HG03280 (cell line): Measurements from ENCODE around the gene ZMIZ1.
"Not testable (repeated sequence)": the region's sequence is repeated elsewhere in the genome, so short reads cannot be mapped to it uniquely, and the experiment has no call there.

ENCODE experiments used
- ATAC-seq: cut with Tn5 transposase; IDR thresholded peaks from one replicate; pipeline ENCODE4 v1.9.1; 2021; ENCODE audit warnings: mild to moderate bottlenecking, moderate library complexity; ENCODE audit not compliant: unreplicated experiment

The ZMIZ1 gene

DNA sequence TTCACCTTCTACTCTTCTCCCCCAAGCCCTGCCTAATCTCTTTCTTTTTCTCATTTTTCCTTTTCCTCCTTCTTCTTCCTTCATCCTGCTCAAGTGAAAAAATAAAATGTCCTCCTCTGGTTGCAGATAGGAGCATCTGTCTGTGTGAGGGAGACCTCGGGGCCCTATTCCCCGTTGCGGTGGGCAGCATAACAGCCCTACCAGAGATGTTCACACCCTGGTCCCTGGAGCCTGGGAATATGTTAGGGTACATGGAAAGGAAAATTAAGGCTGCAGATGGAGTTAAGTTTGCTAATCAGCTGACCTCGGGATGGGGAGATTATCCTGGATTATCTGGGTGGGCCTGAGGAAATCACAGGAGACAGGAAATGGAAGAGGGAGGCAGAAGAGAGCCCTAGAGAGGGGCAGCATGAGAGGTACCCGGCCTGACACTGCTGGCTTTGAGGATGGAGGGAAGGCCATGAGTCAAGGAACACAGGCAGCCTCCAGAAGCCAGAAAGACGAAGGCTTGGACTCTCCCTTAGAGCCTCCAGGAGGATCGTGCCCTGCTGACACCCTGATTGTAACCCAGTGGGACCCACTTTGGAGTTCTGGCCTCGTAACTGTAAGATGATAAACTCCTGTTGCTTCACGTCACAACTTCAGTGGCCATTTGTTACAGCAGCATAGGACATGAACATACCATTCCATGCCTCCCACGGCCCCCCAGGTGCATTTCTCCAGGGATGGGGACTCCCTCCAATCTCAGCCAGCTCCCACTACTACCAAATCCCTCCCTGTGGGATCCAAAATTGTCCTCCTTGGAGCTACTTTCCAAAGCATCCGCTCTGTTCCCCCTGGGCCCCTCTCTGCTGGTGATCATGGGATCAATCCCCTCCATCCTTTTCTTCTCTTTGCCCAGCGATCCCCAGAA is 39.0 kb upstream of the ZMIZ1 start:
- no peak for ATAC-seq

GRCh38 chr10:79030705-79031104 is 38.1 kb upstream of the ZMIZ1 start:
- ATAC-seq = no peak

GRCh38 chr10:79031723-79032122 is 37.0 kb upstream of the ZMIZ1 start:
- no peak for ATAC-seq

DNA sequence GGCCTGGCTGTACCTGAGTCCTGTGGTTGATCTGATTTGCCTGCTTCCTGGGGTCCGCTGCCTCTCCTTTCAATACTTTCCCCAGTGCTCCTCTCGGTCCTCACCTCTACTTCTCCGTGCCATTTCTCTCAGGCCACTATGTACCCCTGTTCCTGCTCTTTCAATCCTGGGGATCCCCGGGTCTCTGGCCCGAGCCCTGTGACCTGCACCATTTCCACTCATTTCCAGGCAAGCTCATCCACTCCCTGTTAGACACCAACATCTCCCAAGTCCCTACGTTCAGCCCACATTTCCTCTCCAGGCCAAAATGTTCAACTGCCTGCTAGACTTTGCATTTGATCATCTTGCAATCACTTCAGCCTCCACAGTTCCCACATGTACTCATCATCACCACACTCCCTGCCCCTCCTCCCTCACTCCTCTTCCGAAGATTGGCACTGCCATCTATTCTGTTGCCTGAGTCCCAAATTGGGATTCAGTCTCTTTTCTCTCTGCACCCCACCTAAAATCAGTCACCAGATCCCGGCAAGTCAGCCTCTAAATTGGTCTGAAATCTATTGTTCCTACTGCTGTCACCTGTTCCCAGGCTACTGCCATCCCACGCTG is 34.4 kb upstream of the ZMIZ1 start:
- ATAC-seq = no peak

- not testable (repeated sequence) for ATAC-seq
Observed at GRCh38 chr10:79036416-79036815, 32.4 kb upstream of the ZMIZ1 start.

- no peak for ATAC-seq
Observed at GRCh38 chr10:79038104-79038840, 30.5 kb upstream of the ZMIZ1 start.

DNA sequence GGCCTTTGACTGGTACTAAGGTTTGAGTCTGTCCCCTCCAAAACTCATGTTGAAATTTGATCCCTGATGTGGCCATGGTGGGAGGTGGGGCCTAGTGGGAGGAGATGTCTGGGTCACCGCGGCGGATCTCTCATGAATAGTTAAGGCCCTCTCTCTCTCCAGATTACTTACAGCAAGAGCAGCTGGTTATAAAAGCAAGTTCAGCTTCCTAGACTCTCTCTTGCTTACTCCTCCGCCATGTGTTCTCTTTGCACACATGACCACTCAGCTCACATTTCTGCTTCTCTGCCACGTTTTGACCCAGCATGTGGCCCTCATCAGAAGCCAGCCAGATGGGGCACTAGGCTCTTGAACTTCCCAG is 29.9 kb upstream of the ZMIZ1 start:
- no peak for ATAC-seq

GRCh38 chr10:79042639-79043411 is 25.9 kb upstream of the ZMIZ1 start:
- no peak for ATAC-seq

GRCh38 chr10:79044036-79044632 is 24.6 kb upstream of the ZMIZ1 start:
- ATAC-seq = no peak

GRCh38 chr10:79044846-79045245 is 23.9 kb upstream of the ZMIZ1 start:
- no peak for ATAC-seq

GRCh38 chr10:79045566-79046175 is 23.1 kb upstream of the ZMIZ1 start:
- ATAC-seq = no peak

DNA sequence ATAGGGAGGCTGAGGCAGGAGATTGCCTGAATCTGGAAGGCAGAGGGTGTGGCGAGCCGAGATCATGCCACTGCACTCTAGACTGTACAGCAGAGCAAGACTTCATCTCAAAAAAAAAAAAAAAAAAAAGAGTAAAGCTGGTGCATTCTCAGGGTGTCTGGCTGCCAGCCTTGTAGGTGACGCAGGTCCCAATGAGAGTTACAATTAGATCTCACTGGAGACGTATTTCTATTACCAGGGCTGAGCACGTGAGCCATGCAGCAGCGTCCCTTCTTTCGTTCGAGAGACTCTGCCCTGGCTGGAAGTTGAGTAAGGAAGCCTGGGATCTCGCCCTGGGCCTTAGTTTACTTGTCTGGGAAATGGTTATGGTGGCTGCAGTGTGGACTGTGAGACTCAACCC is 22.4 kb upstream of the ZMIZ1 start:
- ATAC-seq = no peak

DNA sequence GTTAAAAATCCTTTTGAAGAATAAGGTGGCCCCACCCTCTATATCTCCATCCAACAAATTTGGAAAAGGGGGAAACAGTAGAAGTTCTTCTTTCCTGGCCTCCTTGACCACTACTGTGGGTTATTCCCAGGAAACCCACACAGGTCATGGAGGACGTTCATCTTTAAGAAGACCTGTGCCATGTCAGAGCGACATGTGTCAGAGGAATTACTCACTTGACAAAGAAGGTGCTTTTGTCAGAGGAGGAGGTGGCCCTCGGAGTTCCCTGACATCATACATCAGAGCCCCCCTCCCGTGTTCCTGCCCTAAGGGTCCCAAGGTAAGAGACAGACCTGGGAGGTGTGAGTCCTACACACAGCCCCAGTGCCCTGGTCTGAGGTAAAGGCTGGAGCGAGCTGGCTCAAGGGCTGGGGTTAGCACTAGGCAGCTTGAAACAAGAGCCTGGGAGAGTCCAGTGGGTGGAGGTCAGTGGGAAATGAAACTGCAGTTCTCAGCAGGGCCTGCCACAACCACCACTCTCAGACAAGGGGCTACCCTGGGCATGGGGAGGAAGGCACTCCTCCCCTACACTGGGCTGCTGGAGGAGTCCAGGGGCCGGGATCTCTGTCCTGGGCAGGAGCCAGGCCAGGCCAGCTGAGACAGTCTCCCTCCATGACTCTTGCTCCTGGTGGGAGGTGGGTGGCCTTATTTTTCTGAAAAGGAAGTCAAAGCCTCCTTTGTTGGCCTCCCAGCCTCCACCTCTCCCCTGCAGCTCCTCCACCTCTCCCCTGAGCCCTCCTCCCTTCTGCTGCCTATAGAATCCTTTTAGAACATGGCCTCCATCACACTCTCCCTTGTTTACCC is 21.8 kb upstream of the ZMIZ1 start:
- ATAC-seq = no peak

- ATAC-seq = no peak
Observed at GRCh38 chr10:79047584-79047874, 21.2 kb upstream of the ZMIZ1 start.

DNA sequence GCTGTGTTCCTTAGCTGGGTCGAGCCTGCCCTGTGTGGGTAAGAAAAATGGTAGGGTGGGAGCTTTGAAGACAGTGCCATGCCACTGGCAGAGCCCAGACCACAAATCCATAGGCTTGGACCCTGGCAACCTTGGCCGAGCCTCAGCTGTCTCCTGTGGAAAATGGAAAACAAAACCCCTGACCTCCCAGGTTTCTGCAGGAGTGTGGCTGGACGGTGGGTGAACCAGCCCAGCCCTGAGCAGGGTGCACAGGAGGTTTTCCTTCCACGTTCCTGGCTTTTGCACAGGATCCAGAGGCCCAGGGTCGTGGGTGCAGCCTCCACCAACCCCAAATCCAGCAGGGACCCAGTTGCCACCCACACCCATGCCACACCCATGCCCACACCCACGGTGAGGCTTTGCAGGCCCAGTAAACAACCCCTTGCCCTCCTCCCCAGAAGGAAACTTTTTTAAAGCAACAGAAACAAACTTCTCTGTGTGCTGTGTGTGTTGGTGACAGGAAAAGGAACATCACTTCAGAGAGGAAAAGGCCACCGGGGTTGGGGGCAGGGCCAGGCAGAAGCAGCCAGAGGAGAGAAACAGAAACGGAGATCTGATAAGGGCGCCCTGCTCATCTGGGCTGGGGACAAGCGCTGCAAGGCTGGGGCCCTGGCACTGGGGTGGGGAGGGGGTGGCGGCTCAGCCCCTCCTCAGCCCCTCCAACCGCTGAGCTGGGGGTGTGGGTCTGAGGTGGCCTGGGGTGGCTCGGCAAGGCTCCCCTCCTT is 20.7 kb upstream of the ZMIZ1 start:
- no peak for ATAC-seq

DNA sequence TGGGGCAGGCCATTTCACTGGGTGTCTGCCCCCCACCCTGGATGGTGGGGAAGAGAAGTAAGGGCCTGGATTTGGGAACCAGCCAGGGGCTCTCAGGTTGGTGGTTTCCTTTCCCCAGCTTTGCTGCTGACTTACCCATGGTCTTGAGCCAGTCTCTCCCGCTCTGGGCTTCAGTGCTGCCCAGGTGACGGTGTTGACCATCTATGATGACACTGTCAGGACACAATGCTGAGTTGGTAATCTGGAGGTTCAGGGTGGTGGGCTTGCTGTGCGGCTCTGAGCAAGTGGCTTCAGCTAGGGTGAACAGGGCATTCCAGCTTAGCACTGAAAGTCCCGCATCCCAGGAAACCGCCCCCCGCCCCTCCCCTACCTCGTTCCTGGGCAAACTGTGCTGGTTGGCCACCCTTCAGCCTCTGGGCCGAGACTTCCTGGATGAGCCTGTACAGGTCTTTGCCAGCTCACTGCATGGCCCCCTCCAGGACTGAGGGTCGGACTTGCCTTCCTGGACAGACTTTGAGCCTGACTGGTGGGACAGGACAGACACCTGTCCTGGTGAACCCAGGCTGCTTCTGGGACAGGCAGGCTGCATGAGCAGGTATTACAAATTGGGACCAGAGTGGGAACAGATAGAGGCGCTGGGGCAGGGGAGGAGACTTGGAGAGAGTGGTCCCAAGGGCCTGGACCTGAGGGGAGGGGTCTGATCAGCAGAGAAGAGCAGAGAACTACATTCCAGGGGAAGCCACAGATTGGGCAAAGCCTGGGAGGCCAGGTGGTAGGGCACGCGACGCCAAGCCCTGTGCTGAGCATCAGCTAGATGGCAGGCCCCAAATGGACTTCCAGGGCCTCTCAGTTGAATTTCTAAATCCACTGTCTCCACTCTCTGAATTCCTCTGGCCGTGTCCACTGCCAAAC is 19.9 kb upstream of the ZMIZ1 start:
- no peak for ATAC-seq

DNA sequence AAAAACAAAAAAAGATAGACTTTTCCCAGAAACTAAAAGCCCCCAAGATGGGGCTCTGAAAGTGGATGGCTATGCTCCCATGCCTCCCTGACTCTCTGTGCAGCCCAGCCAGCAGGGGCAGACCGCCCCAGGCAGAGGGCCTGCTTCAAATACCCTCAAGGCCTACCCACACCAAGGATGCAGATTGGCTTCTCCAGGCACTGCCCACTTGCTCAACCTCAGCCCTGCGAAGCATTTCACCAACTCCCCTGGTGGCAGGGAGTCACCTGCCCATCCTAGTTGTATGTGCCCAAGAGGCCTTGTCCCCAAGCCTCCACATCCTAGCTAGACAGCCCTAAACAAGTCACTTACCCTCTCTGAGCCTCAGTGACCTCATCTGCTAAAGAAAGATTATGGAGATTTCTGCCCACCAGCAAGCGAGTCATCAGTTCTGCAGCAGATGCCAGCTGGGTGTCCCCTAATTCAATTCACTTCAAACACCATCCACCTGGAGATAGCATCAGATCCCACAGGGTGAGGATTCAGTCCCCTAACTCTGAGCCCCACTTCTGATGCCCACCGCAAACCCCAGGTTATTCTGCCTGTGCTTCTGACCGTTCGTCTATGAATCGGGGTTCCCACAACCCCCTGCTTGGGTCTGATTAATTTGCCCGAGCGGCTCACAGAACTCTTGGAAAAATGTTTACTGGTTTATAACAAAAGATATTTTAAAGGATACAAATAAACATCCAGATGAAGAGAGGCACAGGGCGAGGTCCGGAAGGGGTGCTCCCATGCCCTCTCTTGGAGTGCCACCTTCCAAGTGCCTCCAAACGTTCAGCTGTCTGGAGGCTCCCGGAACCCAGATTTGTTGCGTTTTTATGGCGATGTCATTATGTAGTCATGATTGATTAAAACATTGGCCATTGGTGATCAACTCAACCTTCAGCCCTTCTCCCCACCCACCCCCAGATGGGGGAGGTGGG is 18.6 kb upstream of the ZMIZ1 start:
- ATAC-seq = no peak
